CD14-positive monocyte (primary cell): ENCODE measurements around the gene CDC6. TPM values are rescaled to one million over a fixed set of nuclear protein-coding genes. Genes with fewer than 3 reads are reported as not detected.

ENCODE experiments used
- DNase-seq, 3 donors: peaks; one replicate each; pipeline ENCODE4 v3.0.0-alpha.2; 2011 to 2022
- H2AFZ ChIP-seq: 2 replicates; pipeline ENCODE4 v1.6.0; 2012; ENCODE audit warnings: mild to moderate bottlenecking, low read depth, low read length, inconsistent platforms; ENCODE audit not compliant: insufficient read depth, poor library complexity, severe bottlenecking
- H3K27ac ChIP-seq, 2 donors: 1 replicate in 1 of 2; 2 replicates in 1 of 2; pipeline ENCODE4 v1.5.1; 2012 to 2013; ENCODE audit warnings: low read length in 2 of 2, control low read depth in 1 of 2, inconsistent platforms in 1 of 2, low read depth in 1 of 2, mild to moderate bottlenecking in 1 of 2
- H3K27me3 ChIP-seq, 2 donors: one replicate each; pipeline versions ENCODE4 v1.6.0 to v1.6.1; 2011 to 2013; ENCODE audit warnings: low read length in 2 of 2; ENCODE audit not compliant: control insufficient read depth in 2 of 2, insufficient read depth in 2 of 2
- H3K36me3 ChIP-seq, 2 donors: replicated peaks in 1 of 2; 1 replicate in 1 of 2; 2 replicates in 1 of 2; pipeline versions ENCODE4 v1.5.1 to v1.6.1; 2012 to 2013; ENCODE audit warnings: low read length in 2 of 2, control low read depth in 1 of 2, inconsistent platforms in 1 of 2, mild to moderate bottlenecking in 1 of 2; ENCODE audit not compliant: insufficient read depth in 2 of 2, control insufficient read depth in 1 of 2
- H3K4me1 ChIP-seq, 2 donors: 1 replicate in 1 of 2; 2 replicates in 1 of 2; pipeline versions ENCODE4 v1.5.1 to v1.6.1; 2012 to 2013; ENCODE audit warnings: low read length in 2 of 2, control low read depth in 1 of 2, inconsistent platforms in 1 of 2, mild to moderate bottlenecking in 1 of 2, moderate library complexity in 1 of 2; ENCODE audit not compliant: insufficient read depth in 2 of 2, control insufficient read depth in 1 of 2
- H3K4me2 ChIP-seq: replicated peaks from 2 replicates; pipeline ENCODE3; 2012; ENCODE audit warnings: low read length, moderate library complexity, mild to moderate bottlenecking; ENCODE audit not compliant: poor library complexity, severe bottlenecking; ENCODE audit errors: extremely low read depth
- H3K4me3 ChIP-seq, 3 experiments: fragments of 200-600 bp in 1 of 3; sonication (generic) in 1 of 3; replicated peaks in 1 of 3; 1 replicate in 2 of 3; 2 replicates in 1 of 3; pipeline ENCODE4 v1.5.1; 2011 to 2013; ENCODE audit warnings: low read length in 3 of 3, mild to moderate bottlenecking in 3 of 3, control low read depth in 2 of 3, low read depth in 2 of 3, inconsistent platforms in 1 of 3, moderate library complexity in 1 of 3
- H3K79me2 ChIP-seq: 2 replicates; pipeline ENCODE4 v1.6.0; 2012; ENCODE audit warnings: mild to moderate bottlenecking, control low read depth, inconsistent platforms, low read length, moderate library complexity; ENCODE audit not compliant: insufficient read depth
- H3K9ac ChIP-seq: 2 replicates; pipeline ENCODE4 v1.6.0; 2017; ENCODE audit warnings: low read length, mild to moderate bottlenecking; ENCODE audit not compliant: insufficient read depth, poor library complexity, severe bottlenecking
- H3K9me3 ChIP-seq, 2 donors: replicated peaks in 1 of 2; 1 replicate in 1 of 2; 2 replicates in 1 of 2; pipeline versions ENCODE4 v1.5.1 to v1.6.1; 2012 to 2013; ENCODE audit warnings: low read length in 2 of 2, control low read depth in 1 of 2; ENCODE audit not compliant: control insufficient read depth in 1 of 2, insufficient read depth in 1 of 2
- H4K20me1 ChIP-seq: 2 replicates; pipeline ENCODE4 v1.6.0; 2012; ENCODE audit warnings: mild to moderate bottlenecking, low read length, control low read depth, moderate library complexity; ENCODE audit not compliant: insufficient read depth
- H3K27ac Mint-ChIP-seq, 7 donors: one replicate each; pipeline ENCODE4 v1.8.0; 2020; ENCODE audit warnings: mild to moderate bottlenecking in 7 of 7, mixed read lengths in 7 of 7, moderate library complexity in 6 of 7, inconsistent platforms in 2 of 7
- H3K27me3 Mint-ChIP-seq, 3 donors: one replicate each; pipeline ENCODE4 v1.8.0; 2021 to 2022; ENCODE audit warnings: low read depth in 3 of 3, mild to moderate bottlenecking in 3 of 3, mixed read lengths in 3 of 3, moderate library complexity in 3 of 3, inconsistent platforms in 1 of 3
- H3K36me3 Mint-ChIP-seq, 2 donors: one replicate each; pipeline ENCODE4 v1.8.0; 2020; ENCODE audit warnings: mixed read lengths in 2 of 2, inconsistent platforms in 1 of 2, mild to moderate bottlenecking in 1 of 2
- H3K4me1 Mint-ChIP-seq: one replicate; pipeline ENCODE4 v1.8.0; 2020; ENCODE audit warnings: mild to moderate bottlenecking, mixed read lengths
- H3K4me3 Mint-ChIP-seq, 2 donors: one replicate each; pipeline ENCODE4 v1.8.0; 2020; ENCODE audit warnings: mild to moderate bottlenecking in 2 of 2, mixed read lengths in 2 of 2, moderate library complexity in 1 of 2
- H3K9me3 Mint-ChIP-seq, 7 donors: one replicate each; pipeline ENCODE4 v1.8.0; 2020 to 2022; ENCODE audit warnings: mixed read lengths in 7 of 7, mild to moderate bottlenecking in 6 of 7, moderate library complexity in 6 of 7, inconsistent platforms in 2 of 7
- CTCF ChIP-seq: fragments of 200-600 bp; IDR thresholded peaks from one replicate; pipeline ENCODE4 v1.8.0; 2022; ENCODE audit warnings: antibody characterized with exemption, mild to moderate bottlenecking
- WGBS: methylation state at CpG from one replicate; pipeline ENCODE4 v1.1.5; 2013; ENCODE audit warnings: missing lambda C conversion rate; ENCODE audit not compliant: insufficient coverage; 5-methylcytosine and 5-hydroxymethylcytosine counted together
- intact Hi-C, 2 donors: fragments of 100-400 bp; cut with micrococcal nuclease; formaldehyde crosslinking; loops; one replicate each; pipeline versions ENCODE4 v1.15.0 to v1.15.1; 2023
- polyA plus RNA-seq, 3 donors: library from polyadenylated mRNA; depleted of rRNA in 1 of 3; unstranded in 2 of 3; stranded (reverse) in 1 of 3; fragments of 300-500 nt in 2 of 3; fragments of >200 nt in 1 of 3; fragmentation: Illumina TruSeq in 2 of 3; gene quantifications; 1 replicate in 2 of 3; 2 replicates in 1 of 3; pipeline ENCODE4 v1.2.3, GENCODE V29; 2012 to 2021

CDC6 gene
- polyA plus RNA-seq, 3 donors: 0.11 to 0.21 TPM; not detected in 1

- WGBS: no CpG with 5 or more reads among the region's 5 CpGs
- intact Hi-C loops: no loop called here
- Histone ChIP-seq H3K9me3 (no peaks in the 10 kb centered on the region), H4K20me1 (peaks cover 100% of the 10 kb centered on the region), H2AFZ (no peak overlapping the region), H3K27me3 (no peaks in the 10 kb centered on the region), H3K27ac (no peak overlapping the region), H3K4me3 (peak overlapping the region in 1 of 3 experiments; percentile 99), H3K4me1 (peaks cover 60 to 83% of the 10 kb centered on the region in 2 donors), H3K36me3 (peaks cover 52 to 68% of the 10 kb centered on the region in 2 donors), H3K9ac (no peak overlapping the region), H3K79me2 (peaks cover 79% of the 10 kb centered on the region), H3K4me2 (peak overlapping the region; percentile 21)
- peaks cover 78% of the 10 kb centered on the region for H3K4me1 Mint-ChIP-seq
- peaks cover 0 to 1% (median 0%) of the 10 kb centered on the region in 7 donors for H3K9me3 Mint-ChIP-seq
- no peak for TF ChIP-seq CTCF
- peaks cover 68 to 87% of the 10 kb centered on the region in 2 donors for H3K36me3 Mint-ChIP-seq
- peak overlapping the region in 3 of 7 donors; percentile 54 to 83 (median 54) for H3K27ac Mint-ChIP-seq
- no peak for DNase-seq
- H3K27me3 Mint-ChIP-seq: peaks cover 2 to 6% (median 4%) of the 10 kb centered on the region in 3 donors
- H3K4me3 Mint-ChIP-seq: no peak overlapping the region
Measured at GRCh38 chr17:40348136-40348504, 60.4 kb downstream of the CDC6 start.

GRCh38 chr17:40348562-40349476 is 61.1 kb downstream of the CDC6 start:
- H3K9ac ChIP-seq: no peak overlapping the region
- peaks cover 100% of the 10 kb centered on the region for H4K20me1 ChIP-seq
- H3K4me2 ChIP-seq: no peak overlapping the region
- H3K27ac Mint-ChIP-seq: peak overlapping the region in 4 of 7 donors; percentile 19 to 74 (median 46)
- no peak overlapping the region for H2AFZ ChIP-seq
- H3K36me3 ChIP-seq: peaks cover 58 to 70% of the 10 kb centered on the region in 2 donors
- H3K79me2 ChIP-seq: peaks cover 72% of the 10 kb centered on the region
- H3K36me3 Mint-ChIP-seq: peaks cover 68 to 87% of the 10 kb centered on the region in 2 donors
- intact Hi-C loops: no loop called here
- peaks cover under 1 to 6% (median 4%) of the 10 kb centered on the region in 3 donors for H3K27me3 Mint-ChIP-seq
- peaks cover 53 to 76% of the 10 kb centered on the region in 2 donors for H3K4me1 ChIP-seq
- H3K4me3 Mint-ChIP-seq: peak overlapping the region in 1 of 2 donors; percentile 20
- no peak overlapping the region for H3K27ac ChIP-seq
- no peak for DNase-seq
- peak overlapping the region in 1 of 3 experiments; percentile 99 for H3K4me3 ChIP-seq
- peaks cover 77% of the 10 kb centered on the region for H3K4me1 Mint-ChIP-seq
- WGBS: 67% methylated on average over 17 of the region's 17 CpGs
- no peaks in the 10 kb centered on the region for H3K27me3 ChIP-seq
- no peaks in the 10 kb centered on the region for H3K9me3 ChIP-seq
- TF ChIP-seq CTCF: no peak
- H3K9me3 Mint-ChIP-seq: no peaks in the 10 kb centered on the region
